IPS-15b (cell line): ENCODE data around the gene FRRS1L.

Experiments used
- H3K27me3 ChIP-seq: one replicate; pipeline ENCODE4 v1.6.1; 2013; ENCODE audit warnings: low read length; ENCODE audit not compliant: control insufficient read depth, insufficient read depth
- H3K36me3 ChIP-seq: one replicate; pipeline ENCODE4 v1.6.1; 2013; ENCODE audit warnings: low read length; ENCODE audit not compliant: control insufficient read depth, insufficient read depth
- H3K4me1 ChIP-seq: one replicate; pipeline ENCODE4 v1.6.1; 2013; ENCODE audit warnings: mild to moderate bottlenecking, low read length; ENCODE audit not compliant: control insufficient read depth, insufficient read depth
- H3K4me3 ChIP-seq: one replicate; pipeline ENCODE4 v1.5.1; 2013; ENCODE audit warnings: low read depth, low read length
- H3K9ac ChIP-seq: one replicate; pipeline ENCODE4 v1.6.1; 2013; ENCODE audit warnings: low read depth, mild to moderate bottlenecking, low read length
- H3K9me3 ChIP-seq: one replicate; pipeline ENCODE4 v1.6.1; 2013; ENCODE audit warnings: mild to moderate bottlenecking, low read length; ENCODE audit not compliant: control insufficient read depth, insufficient read depth

Gene FRRS1L

DNA sequence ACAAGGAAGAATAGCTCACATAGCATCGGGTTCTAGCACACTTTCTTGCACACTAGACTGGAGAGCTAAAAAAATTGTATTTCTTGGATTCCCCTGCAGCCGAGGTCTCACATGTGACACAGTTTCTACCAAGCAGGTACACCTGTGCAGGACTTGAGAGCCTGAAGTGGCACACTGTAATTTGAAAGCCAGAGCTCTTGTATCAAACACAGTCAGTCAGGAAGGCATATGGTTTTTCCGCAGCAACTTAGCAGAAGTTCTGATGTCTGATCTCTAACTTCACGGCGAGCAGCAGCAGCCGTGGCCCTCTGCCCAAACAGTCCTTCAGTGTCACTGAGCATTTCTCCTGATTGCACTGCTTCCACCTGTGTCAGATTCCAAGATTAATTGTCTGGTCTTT, 72.8 kb downstream of the FRRS1L start:
- H3K9ac ChIP-seq = no peak overlapping the region
- no peaks in the 10 kb centered on the region for H3K27me3 ChIP-seq
- H3K36me3 ChIP-seq = peaks cover 3% of the 10 kb centered on the region
- peaks cover 3% of the 10 kb centered on the region for H3K4me1 ChIP-seq
- no peak overlapping the region for H3K4me3 ChIP-seq
- H3K9me3 ChIP-seq = no peaks in the 10 kb centered on the region

DNA sequence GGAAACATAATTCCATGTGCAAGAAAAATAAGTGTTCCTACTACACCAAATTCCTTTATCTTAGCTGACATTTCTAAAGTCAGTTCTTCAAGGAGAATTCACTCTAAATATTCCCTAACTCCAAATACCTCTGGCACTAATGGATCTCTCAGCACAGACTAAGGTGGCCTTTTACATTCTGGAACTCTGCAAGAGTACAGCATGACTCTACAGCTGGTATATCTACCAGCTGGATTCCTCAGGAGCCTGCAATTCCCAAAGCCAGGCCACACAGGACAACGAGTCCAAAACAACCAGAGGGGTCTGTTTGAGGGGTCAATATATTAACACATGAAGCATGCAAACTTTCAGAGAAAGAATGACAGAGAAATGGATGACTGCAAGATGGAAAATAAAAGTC, 74.5 kb downstream of the FRRS1L start:
- Histone ChIP-seq H3K4me1 (no peaks in the 10 kb centered on the region), H3K36me3 (peaks cover 7% of the 10 kb centered on the region), H3K27me3 (no peaks in the 10 kb centered on the region), H3K4me3 (no peak overlapping the region), H3K9me3 (no peaks in the 10 kb centered on the region), H3K9ac (no peak overlapping the region)

DNA sequence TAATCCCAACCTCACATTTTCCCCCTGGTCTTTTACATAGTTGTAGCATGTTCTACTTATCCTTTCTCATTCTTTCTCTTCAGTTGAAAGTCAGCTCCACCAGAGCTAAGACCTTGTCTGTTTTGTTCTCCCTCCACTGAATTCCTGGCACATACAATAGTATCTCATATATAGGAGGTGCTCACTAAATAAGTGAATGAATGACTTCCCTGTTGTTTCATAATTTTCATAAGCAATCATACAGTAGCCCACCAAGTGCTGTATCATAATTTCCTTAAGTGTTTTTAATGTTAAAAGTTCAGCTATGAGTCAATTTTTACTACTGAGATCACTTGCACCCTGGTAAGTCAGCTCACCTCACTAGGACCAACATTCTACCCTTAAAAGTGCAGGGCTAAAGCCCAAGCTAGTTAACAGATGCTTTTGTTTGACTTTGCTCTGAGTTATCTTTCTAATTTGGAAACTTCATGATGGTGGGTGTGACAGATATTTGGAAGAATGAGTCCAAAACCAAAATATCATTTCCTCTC, 74.9 kb downstream of the FRRS1L start:
- peaks cover 9% of the 10 kb centered on the region for H3K36me3 ChIP-seq
- no peaks in the 10 kb centered on the region for H3K9me3 ChIP-seq
- H3K9ac ChIP-seq = no peak overlapping the region
- no peaks in the 10 kb centered on the region for H3K4me1 ChIP-seq
- H3K4me3 ChIP-seq = no peak overlapping the region
- no peaks in the 10 kb centered on the region for H3K27me3 ChIP-seq

DNA sequence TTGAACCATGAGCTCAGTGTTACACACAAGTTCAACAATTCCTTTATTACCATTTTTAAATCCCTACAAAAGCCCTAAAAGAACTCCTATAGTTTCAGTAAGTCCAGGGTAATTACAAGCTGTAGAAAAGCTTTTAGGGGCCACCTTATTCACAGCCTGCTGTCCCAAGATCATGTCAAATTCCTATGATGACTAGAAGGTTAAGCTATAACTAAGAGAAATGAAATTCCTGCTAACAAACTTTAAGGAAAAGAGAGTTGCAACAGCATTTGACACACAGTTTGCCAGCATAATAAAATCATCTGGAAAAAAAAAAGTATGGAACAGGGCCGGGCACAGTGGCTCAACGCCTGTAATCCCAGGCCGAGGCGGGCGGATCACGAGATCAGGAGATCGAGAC, 78.8 kb downstream of the FRRS1L start:
- Histone ChIP-seq H3K36me3 (peaks cover 9% of the 10 kb centered on the region), H3K27me3 (no peaks in the 10 kb centered on the region), H3K4me1 (no peaks in the 10 kb centered on the region), H3K4me3 (no peak overlapping the region), H3K9me3 (no peaks in the 10 kb centered on the region), H3K9ac (no peak overlapping the region)

DNA sequence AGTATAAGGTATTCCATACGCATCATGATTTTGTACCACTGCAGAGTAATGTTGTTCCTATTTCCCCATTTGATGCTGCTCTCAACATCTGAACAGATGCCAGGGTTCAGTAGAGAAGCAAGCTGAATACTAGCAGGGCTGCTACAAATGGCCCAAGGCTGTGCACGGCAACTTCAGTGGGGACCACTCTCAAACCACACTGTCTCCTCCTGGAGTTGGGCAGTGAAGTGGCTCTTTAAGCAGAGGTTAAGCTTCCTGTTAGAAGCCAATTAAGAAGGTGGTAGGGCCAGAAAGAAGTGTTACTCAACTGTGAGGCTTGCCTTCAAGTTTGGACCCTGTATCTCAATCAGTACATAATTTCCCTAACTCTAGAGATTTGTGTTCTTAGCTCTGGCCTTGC, 79.3 kb downstream of the FRRS1L start:
- Histone ChIP-seq H3K27me3 (no peaks in the 10 kb centered on the region), H3K9ac (no peak overlapping the region), H3K4me3 (no peak overlapping the region), H3K4me1 (no peaks in the 10 kb centered on the region), H3K9me3 (no peaks in the 10 kb centered on the region), H3K36me3 (peaks cover 9% of the 10 kb centered on the region)

DNA sequence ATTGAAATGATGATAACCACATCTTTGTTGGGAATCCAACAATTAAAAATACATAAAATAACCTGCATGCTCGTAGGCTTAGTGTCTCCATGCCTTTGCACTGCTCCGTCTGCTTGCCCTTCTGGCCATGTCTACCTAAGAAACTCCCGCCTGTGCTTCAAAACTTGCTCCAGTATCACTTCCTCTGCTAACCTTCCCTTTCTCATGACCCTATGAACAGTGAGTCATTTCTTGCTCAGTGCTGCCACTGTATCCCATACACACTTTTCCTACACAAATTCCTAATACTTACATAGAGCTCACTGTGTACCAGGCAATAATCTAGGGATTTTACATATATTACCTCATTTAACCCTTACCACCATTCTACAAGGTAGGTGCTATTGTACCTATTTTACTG, 80.8 kb downstream of the FRRS1L start:
- Histone ChIP-seq H3K27me3 (no peaks in the 10 kb centered on the region), H3K9me3 (no peaks in the 10 kb centered on the region), H3K4me3 (no peak overlapping the region), H3K4me1 (no peaks in the 10 kb centered on the region), H3K9ac (no peak overlapping the region), H3K36me3 (peaks cover 9% of the 10 kb centered on the region)

DNA sequence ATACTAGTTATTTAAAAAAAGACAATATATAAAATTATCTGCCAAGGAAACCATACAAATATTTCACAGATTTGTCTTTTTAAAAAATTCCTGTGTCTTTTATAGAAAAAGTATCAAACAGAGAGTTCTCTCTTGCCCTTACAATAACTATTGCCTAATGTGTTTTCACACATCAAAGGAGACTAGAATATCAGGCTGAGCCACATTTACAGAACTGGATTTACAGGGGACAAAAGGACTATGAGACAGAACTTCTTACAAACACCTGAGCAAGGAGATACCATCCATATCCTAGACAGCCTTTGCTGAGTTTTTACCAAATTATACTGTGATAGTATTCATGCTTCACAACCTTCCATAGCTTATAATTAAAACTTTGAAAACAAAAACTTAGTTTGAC, 81.5 kb downstream of the FRRS1L start:
- peaks cover 6% of the 10 kb centered on the region for H3K36me3 ChIP-seq
- no peak overlapping the region for H3K9ac ChIP-seq
- H3K4me1 ChIP-seq = no peaks in the 10 kb centered on the region
- no peak overlapping the region for H3K4me3 ChIP-seq
- no peaks in the 10 kb centered on the region for H3K9me3 ChIP-seq
- H3K27me3 ChIP-seq = no peaks in the 10 kb centered on the region

DNA sequence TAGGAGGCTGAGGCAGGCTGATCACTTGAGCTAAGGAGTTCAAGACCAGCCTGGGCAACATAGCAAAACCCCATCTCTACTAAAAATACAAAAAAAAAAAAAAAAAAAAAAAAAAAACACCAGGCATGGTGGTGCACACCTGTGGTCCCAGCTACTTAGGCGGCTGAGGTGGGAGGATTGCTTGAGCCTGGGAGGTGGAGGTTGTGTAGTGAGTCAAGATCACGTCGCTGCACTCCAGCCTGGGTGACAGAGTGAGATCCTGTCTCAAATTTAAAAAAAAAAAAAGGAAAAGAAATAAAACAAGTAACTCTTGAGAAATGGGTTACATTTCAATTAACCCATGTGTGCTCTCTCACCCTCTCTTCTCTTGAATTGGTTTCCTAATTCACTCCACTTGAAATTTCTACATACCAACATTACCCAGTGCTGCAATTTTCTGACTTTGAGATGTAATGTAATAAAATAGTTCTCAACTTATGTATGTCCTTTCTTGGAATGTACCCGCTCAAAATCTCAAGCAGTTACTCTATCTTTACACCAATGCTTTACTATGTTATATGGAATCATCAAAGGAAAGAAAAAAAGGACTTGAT, 83.1 kb downstream of the FRRS1L start:
- no peak overlapping the region for H3K9ac ChIP-seq
- peaks cover 6% of the 10 kb centered on the region for H3K36me3 ChIP-seq
- H3K4me1 ChIP-seq = no peaks in the 10 kb centered on the region
- H3K27me3 ChIP-seq = no peaks in the 10 kb centered on the region
- no peaks in the 10 kb centered on the region for H3K9me3 ChIP-seq
- no peak overlapping the region for H3K4me3 ChIP-seq

DNA sequence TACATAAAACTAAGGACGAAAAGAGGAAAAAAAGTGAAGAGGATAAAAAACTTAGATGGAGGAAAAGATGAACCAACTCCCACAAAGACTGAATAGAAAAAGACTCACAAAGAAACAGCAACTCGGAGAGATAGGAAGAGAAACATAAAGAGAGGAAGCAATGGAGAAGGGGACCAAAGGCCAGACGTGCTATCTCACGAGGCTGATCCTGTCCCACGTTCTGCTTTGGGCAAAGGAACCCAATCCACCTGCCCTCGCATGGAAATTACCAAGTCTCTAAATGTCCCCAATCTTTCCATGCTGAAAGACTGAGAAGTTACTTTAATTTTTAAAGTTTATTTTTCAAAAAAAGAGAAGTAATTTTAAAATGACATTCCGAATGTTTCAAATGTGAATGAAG, 83.9 kb downstream of the FRRS1L start:
- no peaks in the 10 kb centered on the region for H3K4me1 ChIP-seq
- no peak overlapping the region for H3K9ac ChIP-seq
- no peak overlapping the region for H3K4me3 ChIP-seq
- no peaks in the 10 kb centered on the region for H3K9me3 ChIP-seq
- peaks cover 6% of the 10 kb centered on the region for H3K36me3 ChIP-seq
- H3K27me3 ChIP-seq = no peaks in the 10 kb centered on the region

DNA sequence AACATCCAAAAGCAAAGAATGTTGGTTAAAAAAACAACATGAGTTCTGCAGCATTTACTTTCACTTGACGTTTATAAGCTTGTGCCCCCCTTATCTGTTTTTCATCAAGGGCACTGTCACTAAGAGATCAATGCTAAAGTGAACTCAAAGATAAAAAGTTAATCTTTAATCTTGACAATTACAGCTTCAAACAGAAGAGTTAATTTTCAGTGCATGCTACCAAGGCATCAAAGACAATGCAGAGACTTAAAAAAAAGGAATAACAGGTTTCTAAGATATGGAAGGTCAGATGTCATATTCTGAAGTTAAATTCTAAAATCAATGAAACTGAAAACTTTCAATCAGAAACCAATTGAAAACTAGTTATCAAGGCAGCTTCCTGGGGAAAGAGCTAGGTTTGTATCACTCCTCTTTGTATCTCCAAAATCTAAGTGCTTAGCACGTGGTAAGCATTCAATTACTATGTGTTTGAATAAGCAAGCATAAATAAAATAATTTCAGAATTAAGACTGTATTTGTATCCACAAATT, 84.9 kb downstream of the FRRS1L start:
- no peak overlapping the region for H3K9ac ChIP-seq
- no peaks in the 10 kb centered on the region for H3K9me3 ChIP-seq
- no peak overlapping the region for H3K4me3 ChIP-seq
- H3K27me3 ChIP-seq = no peaks in the 10 kb centered on the region
- no peaks in the 10 kb centered on the region for H3K4me1 ChIP-seq
- no peaks in the 10 kb centered on the region for H3K36me3 ChIP-seq
